ENCODE results near the gene PLIN5. TPM values are rescaled to one million over a fixed set of nuclear protein-coding genes. Genes with fewer than 3 reads are reported as not detected.

Gene PLIN5
- total RNA-seq, 1 experiment from 2014 or later: 3.9 TPM

DNA sequence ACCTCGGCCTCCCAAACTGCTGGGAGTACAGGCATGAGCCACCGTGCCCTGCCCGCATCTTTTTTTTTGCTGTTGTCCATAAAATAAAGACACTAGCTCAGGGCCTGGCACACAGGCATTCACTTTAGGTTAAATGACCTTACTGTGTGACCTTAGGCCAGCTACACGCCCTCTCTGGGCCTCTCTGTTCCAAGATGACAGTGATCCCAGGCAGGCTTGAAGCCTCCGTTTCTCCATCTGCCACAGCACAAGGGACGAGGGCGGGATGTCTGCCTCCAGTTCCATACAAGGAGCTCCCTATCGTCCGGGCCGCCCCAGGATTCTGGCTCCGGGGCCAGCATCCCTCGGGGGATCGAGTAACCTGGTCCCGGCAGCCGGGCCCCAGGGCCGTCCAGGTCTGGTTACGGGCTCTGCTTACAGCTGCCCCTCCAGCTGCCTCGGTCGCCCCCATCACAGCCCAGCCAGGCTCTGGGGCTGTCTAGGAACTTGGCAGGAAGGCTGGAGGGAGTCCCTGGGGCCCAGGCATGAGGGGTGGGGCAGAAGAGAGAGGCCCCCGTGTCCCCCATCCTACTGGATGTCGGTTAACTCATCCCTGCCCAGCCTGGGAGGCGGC lies 36.4 kb upstream of the PLIN5 start:
- Histone ChIP-seq H3K9me3 (ENCODE audit: control insufficient read depth, low read depth, low read length) (no peaks in the 10 kb centered on the region), H3K56ac (ENCODE audit: insufficient read length, low read depth, low read length) (no peak overlapping the region), H3K23ac (ENCODE audit: insufficient read length, low read depth, low read length) (no peak overlapping the region), H3K4ac (ENCODE audit: low read depth, low read length) (no peak overlapping the region), H3K79me2 (ENCODE audit: insufficient read depth, low read length) (no peaks in the 10 kb centered on the region; the same call in 1 of the 2 replicates), H4K5ac (ENCODE audit: insufficient read length, low read depth, low read length) (no peak overlapping the region), H2BK20ac (ENCODE audit: low read depth, low read length, poor library complexity, severe bottlenecking) (no peak overlapping the region), H3K79me1 (ENCODE audit: insufficient read depth, low read depth, low read length, poor library complexity, severe bottlenecking) (peaks cover 3% of the 10 kb centered on the region), H3T11ph (ENCODE audit: low read length) (no peak overlapping the region), H3K9ac (ENCODE audit: extremely low read depth, insufficient read length, low read length) (no peak overlapping the region), H2BK5ac (ENCODE audit: insufficient read length, low read length) (no peak overlapping the region), H3K27me3 (ENCODE audit: insufficient read depth, low read length) (no peaks in the 10 kb centered on the region), H2BK120ac (ENCODE audit: low read depth, low read length, poor library complexity, severe bottlenecking) (no peak overlapping the region), H4K20me1 (ENCODE audit: control insufficient read depth, insufficient read depth, insufficient read length) (no peaks in the 10 kb centered on the region), H3K14ac (ENCODE audit: insufficient read depth, low read length) (no peak overlapping the region), H2BK15ac (ENCODE audit: low read depth, low read length) (no peak overlapping the region), H3K27ac (ENCODE audit: insufficient read length, low read depth, low read length) (no peak overlapping the region), H2BK12ac (ENCODE audit: insufficient read length, low read depth, low read length) (no peak overlapping the region), H3K4me2 (ENCODE audit: insufficient read depth, insufficient read length, low read length) (no peak overlapping the region), H3K4me1 (ENCODE audit: insufficient read depth, low read length) (peaks cover 4% of the 10 kb centered on the region; the same call in 1 of the 2 replicates), H4K91ac (ENCODE audit: insufficient read length, low read depth, low read length) (no peak overlapping the region), H3K18ac (ENCODE audit: insufficient read length, low read depth, low read length) (no peak overlapping the region), H2AFZ (ENCODE audit: low read length) (no peak overlapping the region), H4K8ac (replicated peaks; ENCODE audit: insufficient read length, low read depth, low read length) (no peak overlapping the region), H2AK5ac (ENCODE audit: insufficient read length, low read length) (no peak overlapping the region), H3K23me2 (ENCODE audit: insufficient read length, low read depth, low read length, poor library complexity, severe bottlenecking) (no peaks in the 10 kb centered on the region)
- peaks cover 0 to 4% (median 1%) of the 10 kb centered on the region in 3 experiments; a peak in 2 of 7 replicates for H3K36me3 Mint-ChIP-seq (ENCODE audit: insufficient read depth in 1 of 3, low read depth in 3 of 3)
- WGBS (ENCODE audit: extremely low coverage, insufficient read length, low lambda C conversion rate): no CpG with 5 or more reads among the region's 22 CpGs
- TF ChIP-seq, protein P1, sequence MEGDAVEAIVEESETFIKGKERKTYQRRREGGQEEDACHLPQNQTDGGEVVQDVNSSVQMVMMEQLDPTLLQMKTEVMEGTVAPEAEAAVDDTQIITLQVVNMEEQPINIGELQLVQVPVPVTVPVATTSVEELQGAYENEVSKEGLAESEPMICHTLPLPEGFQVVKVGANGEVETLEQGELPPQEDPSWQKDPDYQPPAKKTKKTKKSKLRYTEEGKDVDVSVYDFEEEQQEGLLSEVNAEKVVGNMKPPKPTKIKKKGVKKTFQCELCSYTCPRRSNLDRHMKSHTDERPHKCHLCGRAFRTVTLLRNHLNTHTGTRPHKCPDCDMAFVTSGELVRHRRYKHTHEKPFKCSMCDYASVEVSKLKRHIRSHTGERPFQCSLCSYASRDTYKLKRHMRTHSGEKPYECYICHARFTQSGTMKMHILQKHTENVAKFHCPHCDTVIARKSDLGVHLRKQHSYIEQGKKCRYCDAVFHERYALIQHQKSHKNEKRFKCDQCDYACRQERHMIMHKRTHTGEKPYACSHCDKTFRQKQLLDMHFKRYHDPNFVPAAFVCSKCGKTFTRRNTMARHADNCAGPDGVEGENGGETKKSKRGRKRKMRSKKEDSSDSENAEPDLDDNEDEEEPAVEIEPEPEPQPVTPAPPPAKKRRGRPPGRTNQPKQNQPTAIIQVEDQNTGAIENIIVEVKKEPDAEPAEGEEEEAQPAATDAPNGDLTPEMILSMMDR (conservative IDR thresholded peaks at IDR 0.05): no peak
- peaks cover 3% of the 10 kb centered on the region; the same call in 1 of the 2 replicates for H3K27me3 Mint-ChIP-seq (ENCODE audit: low read depth)
- H3K27ac Mint-ChIP-seq: no peak overlapping the region
- H3K4me3 Mint-ChIP-seq: no peak overlapping the region
- no peak for DNase-seq
- no peaks in the 10 kb centered on the region; a peak in 1 of 5 replicates for H3K9me3 Mint-ChIP-seq
- peaks cover 15 to 30% of the 10 kb centered on the region in 2 experiments for H3K4me1 Mint-ChIP-seq
